Left ventricle myocardium superior (tissue), 1 donor: ENCODE measurements around the gene TPGS2. TPM values are rescaled to one million over a fixed set of nuclear protein-coding genes. Genes with fewer than 3 reads are reported as not detected.
A peak's percentile ranks its signal among the peaks of the same experiment; 100 is the strongest.

ENCODE experiments used
- ATAC-seq: fragments of 200-7000 bp; cut with Tn5 transposase; one replicate; pipeline ENCODE4 v1.9.1; 2020; ENCODE audit warnings: mild to moderate bottlenecking, moderate library complexity
- DNase-seq: peaks from one replicate; pipeline ENCODE4 v3.0.0-alpha.2; 2020
- intact Hi-C: fragments of 100-400 bp; cut with micrococcal nuclease; formaldehyde crosslinking; loops from one replicate; pipeline ENCODE4 v1.11.0; 2022
- total RNA-seq: library from RNA; stranded (reverse); fragmentation: NEBNext Ultra II Directional; extraction: Animal tissue kit (Norgen Biotek cat#: 25700); gene quantifications from one replicate; pipeline ENCODE4 v1.2.1, GENCODE V29; 2021
- donor health status: DM: no; HTN: yes; CAD: no; lungs with severe emphysema.

Gene TPGS2
- total RNA-seq, 1 donor from 2014 or later = 25.1 TPM

GRCh38 chr18:36757081-36757480, 71.7 kb downstream of the TPGS2 start:
- ATAC-seq = peak; percentile 47
- intact Hi-C loops = no loop called here
- no peak for DNase-seq

- DNase-seq (no peak), ATAC-seq (peak; percentile 21)
- intact Hi-C loops = no loop called here
Measured at GRCh38 chr18:36756242-36756641, 72.6 kb downstream of the TPGS2 start.

DNA sequence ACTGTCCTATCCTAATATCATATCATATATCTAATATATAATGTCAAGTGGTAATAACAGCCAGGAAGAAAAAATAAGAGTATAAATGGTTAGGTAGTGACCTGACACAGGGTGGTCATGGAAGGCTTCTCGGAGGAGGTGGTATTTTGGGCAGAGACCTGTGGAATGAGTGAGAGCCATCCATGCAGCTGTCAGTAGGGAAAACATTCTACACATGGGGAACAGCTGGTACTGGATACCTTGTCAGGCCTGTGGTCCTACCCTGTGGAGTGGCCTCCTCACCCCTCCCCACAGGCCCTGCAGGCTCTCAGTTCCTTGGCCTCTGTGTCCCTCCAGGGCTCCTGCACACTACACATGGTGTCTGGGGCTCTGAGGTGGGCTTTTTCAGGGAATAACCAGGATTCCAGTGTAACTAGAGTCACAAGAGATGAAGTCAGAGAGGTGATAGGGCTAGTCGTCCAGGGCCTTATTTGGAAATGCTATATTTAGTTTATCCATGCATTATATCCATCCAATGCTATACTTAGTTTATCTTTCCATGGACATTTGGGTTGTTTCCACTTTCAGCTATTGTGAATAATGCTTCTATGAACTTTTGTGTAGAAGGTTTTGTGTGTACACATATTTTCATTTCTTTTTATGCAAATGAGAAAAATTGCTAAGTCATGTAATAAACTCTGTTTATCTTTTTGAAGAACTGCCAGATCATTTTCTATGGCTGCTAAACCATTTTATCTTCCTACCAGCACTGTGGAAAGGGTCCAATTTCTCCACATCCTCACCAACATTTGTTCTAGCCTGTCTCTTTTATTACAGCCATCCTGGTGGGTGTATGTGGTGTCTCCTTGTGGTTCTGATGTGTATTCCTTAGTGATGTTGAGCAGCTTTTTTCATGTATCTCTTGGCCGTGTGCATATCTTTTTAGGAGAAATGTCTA, 75.6 kb downstream of the TPGS2 start:
- DNase-seq (no peak), ATAC-seq (peak; percentile 58)
- intact Hi-C loops = no loop called here

GRCh38 chr18:36745219-36745975, 83.4 kb downstream of the TPGS2 start:
- intact Hi-C loops = no loop called here
- ATAC-seq = peak; percentile 39

GRCh38 chr18:36744261-36744876, 84.4 kb downstream of the TPGS2 start:
- intact Hi-C loops = no loop called here
- ATAC-seq (no peak), DNase-seq (no peak)

More at GRCh38 chr18:36745219-36745975, 83.4 kb downstream of the TPGS2 start:
- DNase-seq = no peak

Other genes starting within 250 kb of the TPGS2 start
- 3.4 TPM for gene KIAA1328, start 125 bp upstream of the TPGS2 start, total RNA-seq